Vagina (tissue), 2 donors: ENCODE data around the gene SETBP1. TPM values are rescaled to one million over a fixed set of nuclear protein-coding genes. Genes with fewer than 3 reads are reported as not detected.

Experiments
- DNase-seq, 2 donors: peaks; one replicate each; pipeline ENCODE4 v3.0.0-alpha.2; 2017; ENCODE audit errors: extremely low spot score in 2 of 2
- H3K27ac ChIP-seq: fragments of 200-600 bp; sonication (generic); one replicate; pipeline ENCODE4 v1.5.1; 2019
- H3K27me3 ChIP-seq: fragments of 200-600 bp; sonication (generic); one replicate; pipeline ENCODE4 v1.5.1; 2019
- H3K36me3 ChIP-seq, 2 donors: fragments of 200-600 bp; sonication (generic); one replicate each; pipeline ENCODE4 v1.5.1; 2017 to 2019
- H3K4me1 ChIP-seq: fragments of 200-600 bp; sonication (generic); one replicate; pipeline ENCODE4 v1.5.1; 2019
- H3K4me3 ChIP-seq, 2 donors: fragments of 200-600 bp; sonication (generic); 1 replicate in 1 of 2; 2 replicates in 1 of 2; pipeline ENCODE4 v1.5.1; 2016 to 2019
- H3K9me3 ChIP-seq: fragments of 200-600 bp; sonication (generic); one replicate; pipeline ENCODE4 v1.5.1; 2019
- POLR2A ChIP-seq, 2 donors: fragments of 450-650 bp; IDR thresholded peaks; one replicate each; pipeline ENCODE4 v1.6.1; 2017; ENCODE audit warnings: antibody characterized with exemption in 2 of 2, mild to moderate bottlenecking in 2 of 2, moderate library complexity in 2 of 2
- POLR2AphosphoS5 ChIP-seq, 2 donors: sonication (generic); formaldehyde crosslinking; IDR thresholded peaks; one replicate each; pipeline ENCODE4 v1.9.0; 2017; ENCODE audit warnings: antibody characterized with exemption in 2 of 2, mild to moderate bottlenecking in 2 of 2, low read depth in 1 of 2; ENCODE audit not compliant: insufficient read depth in 1 of 2
- intact Hi-C: fragments of 100-400 bp; cut with DNase I; formaldehyde crosslinking; loops from one replicate; pipeline ENCODE4 v1.15.1; 2023
- total RNA-seq: library from RNA; depleted of rRNA; stranded (reverse); fragments of >200 nt; gene quantifications from one replicate; pipeline ENCODE4 v1.2.3, GENCODE V29; 2016
- TF ChIP-seq, protein P1 (sequence below), 3 experiments: fragments of 450-650 bp in 2 of 3; fragments of 200-600 bp in 1 of 3; sonication (generic) in 1 of 3; IDR thresholded peaks; one replicate each; pipeline ENCODE4 v1.5.1; 2017 to 2019; ENCODE audit warnings: antibody characterized with exemption in 3 of 3, mild to moderate bottlenecking in 2 of 3, moderate library complexity in 2 of 3

The SETBP1 gene
- total RNA-seq, 1 donor from 2014 or later: 38.1 TPM

DNA sequence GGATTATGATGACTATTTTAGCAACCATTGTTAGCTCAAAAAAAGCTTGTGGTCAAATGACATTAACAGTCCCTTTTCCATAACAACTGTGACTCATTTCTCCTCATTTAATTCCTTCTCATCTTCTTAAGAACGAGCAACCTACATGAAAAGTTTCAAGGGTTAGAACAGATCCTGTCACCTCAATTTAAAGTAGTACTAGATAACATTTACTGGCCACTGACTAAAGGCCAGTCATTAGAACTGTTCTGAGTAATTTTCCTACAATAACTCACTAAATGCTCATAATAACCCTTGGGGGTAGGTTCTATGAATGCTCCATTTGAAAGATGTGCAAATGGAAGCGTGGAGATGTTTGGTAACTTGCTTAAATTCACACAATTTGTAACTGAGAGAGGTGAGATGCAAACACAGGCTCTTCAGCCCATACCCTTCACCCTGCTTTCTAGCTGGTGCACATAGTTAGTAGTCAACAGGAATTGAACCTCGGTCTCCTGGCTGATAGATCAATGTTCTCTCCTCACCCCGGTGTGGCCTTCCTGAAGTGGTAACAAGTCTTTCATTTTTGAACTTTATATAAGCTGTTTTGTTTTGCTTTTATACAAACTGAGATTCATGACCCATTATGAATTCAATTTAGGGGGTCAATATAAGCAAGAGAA, 212.5 kb downstream of the SETBP1 start:
- intact Hi-C loops: no loop called here
- Histone ChIP-seq H3K4me3 (no peak overlapping the region), H3K36me3 (no peaks in the 10 kb centered on the region), H3K9me3 (no peaks in the 10 kb centered on the region), H3K27ac (no peak overlapping the region), H3K27me3 (no peaks in the 10 kb centered on the region), H3K4me1 (peaks cover 15% of the 10 kb centered on the region)
- no peak for DNase-seq
- TF ChIP-seq POLR2AphosphoS5 (IDR thresholded peaks at IDR 0.05; ENCODE audit: insufficient read depth in 1 of 2, low read depth in 1 of 2) (no peak), POLR2A (IDR thresholded peaks at IDR 0.05) (no peak)
- TF ChIP-seq, protein P1, sequence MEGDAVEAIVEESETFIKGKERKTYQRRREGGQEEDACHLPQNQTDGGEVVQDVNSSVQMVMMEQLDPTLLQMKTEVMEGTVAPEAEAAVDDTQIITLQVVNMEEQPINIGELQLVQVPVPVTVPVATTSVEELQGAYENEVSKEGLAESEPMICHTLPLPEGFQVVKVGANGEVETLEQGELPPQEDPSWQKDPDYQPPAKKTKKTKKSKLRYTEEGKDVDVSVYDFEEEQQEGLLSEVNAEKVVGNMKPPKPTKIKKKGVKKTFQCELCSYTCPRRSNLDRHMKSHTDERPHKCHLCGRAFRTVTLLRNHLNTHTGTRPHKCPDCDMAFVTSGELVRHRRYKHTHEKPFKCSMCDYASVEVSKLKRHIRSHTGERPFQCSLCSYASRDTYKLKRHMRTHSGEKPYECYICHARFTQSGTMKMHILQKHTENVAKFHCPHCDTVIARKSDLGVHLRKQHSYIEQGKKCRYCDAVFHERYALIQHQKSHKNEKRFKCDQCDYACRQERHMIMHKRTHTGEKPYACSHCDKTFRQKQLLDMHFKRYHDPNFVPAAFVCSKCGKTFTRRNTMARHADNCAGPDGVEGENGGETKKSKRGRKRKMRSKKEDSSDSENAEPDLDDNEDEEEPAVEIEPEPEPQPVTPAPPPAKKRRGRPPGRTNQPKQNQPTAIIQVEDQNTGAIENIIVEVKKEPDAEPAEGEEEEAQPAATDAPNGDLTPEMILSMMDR (IDR thresholded peaks at IDR 0.05): no peak

DNA sequence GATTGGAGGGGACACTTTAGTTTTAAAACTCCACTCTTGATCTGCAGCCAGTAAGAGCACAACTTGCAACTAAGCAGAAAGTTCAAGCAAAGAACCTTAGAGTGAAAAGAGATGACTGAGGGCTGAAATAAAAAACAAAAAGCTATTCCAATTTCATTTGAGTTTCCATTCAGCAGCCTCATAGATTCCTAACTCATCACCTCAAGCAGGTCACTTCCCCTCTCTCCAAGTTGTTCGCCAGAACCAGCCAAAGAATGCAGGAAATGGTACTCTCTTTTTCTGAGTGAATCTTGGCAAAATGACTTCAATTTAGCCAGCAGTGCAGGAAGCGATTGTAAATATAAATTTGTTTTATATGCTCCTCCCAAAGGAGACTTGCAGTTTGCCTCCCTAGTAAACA, 213.3 kb downstream of the SETBP1 start:
- Histone ChIP-seq H3K27ac (no peak overlapping the region), H3K27me3 (no peaks in the 10 kb centered on the region), H3K4me3 (no peak overlapping the region), H3K4me1 (peaks cover 14% of the 10 kb centered on the region), H3K36me3 (no peaks in the 10 kb centered on the region), H3K9me3 (no peaks in the 10 kb centered on the region)
- intact Hi-C loops: no loop called here
- TF ChIP-seq POLR2AphosphoS5 (IDR thresholded peaks at IDR 0.05; ENCODE audit: insufficient read depth in 1 of 2, low read depth in 1 of 2) (no peak), POLR2A (IDR thresholded peaks at IDR 0.05) (no peak)
- TF ChIP-seq, protein P1 (IDR thresholded peaks at IDR 0.05): no peak
- DNase-seq: no peak

GRCh38 chr18:44895176-44895798, 214.6 kb downstream of the SETBP1 start:
- intact Hi-C loops: no loop called here
- Histone ChIP-seq H3K4me3 (no peak overlapping the region), H3K4me1 (peaks cover 8% of the 10 kb centered on the region), H3K9me3 (no peaks in the 10 kb centered on the region), H3K27me3 (no peaks in the 10 kb centered on the region), H3K27ac (no peak overlapping the region), H3K36me3 (no peaks in the 10 kb centered on the region)
- TF ChIP-seq POLR2AphosphoS5 (IDR thresholded peaks at IDR 0.05; ENCODE audit: insufficient read depth in 1 of 2, low read depth in 1 of 2): no peak
- DNase-seq: no peak

DNA sequence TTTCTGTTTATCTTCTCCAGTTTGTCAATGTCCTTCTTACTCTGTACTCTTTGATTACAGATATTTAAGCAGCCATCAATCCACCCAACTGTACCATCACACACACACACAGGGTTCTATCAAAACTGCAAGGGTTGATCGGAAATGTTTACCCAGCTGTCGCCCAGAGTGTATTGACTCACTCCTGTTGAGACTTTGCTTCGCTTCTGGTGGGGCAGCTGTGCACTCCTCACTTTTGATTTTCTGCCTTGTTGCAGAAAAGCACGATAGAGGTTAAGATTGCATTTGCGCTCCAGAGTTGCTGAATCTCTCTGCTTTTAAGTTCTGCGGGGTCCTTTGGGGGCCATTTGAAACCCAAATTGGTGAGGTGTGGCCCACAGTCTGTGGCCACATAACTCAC, 216.2 kb downstream of the SETBP1 start:
- H3K4me3 ChIP-seq: no peak overlapping the region
- H3K36me3 ChIP-seq: no peaks in the 10 kb centered on the region
- H3K27ac ChIP-seq: no peak overlapping the region
- peaks cover 17% of the 10 kb centered on the region for H3K4me1 ChIP-seq
- intact Hi-C loops: no loop called here
- DNase-seq: no peak
- no peaks in the 10 kb centered on the region for H3K9me3 ChIP-seq
- H3K27me3 ChIP-seq: no peaks in the 10 kb centered on the region
- TF ChIP-seq POLR2AphosphoS5 (IDR thresholded peaks at IDR 0.05; ENCODE audit: insufficient read depth in 1 of 2, low read depth in 1 of 2) (no peak), POLR2A (IDR thresholded peaks at IDR 0.05) (no peak)
- TF ChIP-seq, protein P1 (IDR thresholded peaks at IDR 0.05): no peak

- Histone ChIP-seq H3K36me3 (no peaks in the 10 kb centered on the region), H3K27me3 (no peaks in the 10 kb centered on the region), H3K9me3 (no peaks in the 10 kb centered on the region), H3K4me1 (peaks cover 17% of the 10 kb centered on the region), H3K4me3 (no peak overlapping the region), H3K27ac (no peak overlapping the region)
- TF ChIP-seq, protein P1 (IDR thresholded peaks at IDR 0.05): no peak
- TF ChIP-seq POLR2A (IDR thresholded peaks at IDR 0.05) (no peak), POLR2AphosphoS5 (IDR thresholded peaks at IDR 0.05; ENCODE audit: insufficient read depth in 1 of 2, low read depth in 1 of 2) (no peak)
- intact Hi-C loops: no loop called here
- DNase-seq: no peak
Measured at GRCh38 chr18:44897411-44897810, 216.7 kb downstream of the SETBP1 start.
